ENCODE measurements around the gene BMPR1A.
A peak's percentile ranks its signal among the peaks of the same experiment; 100 is the strongest.

The BMPR1A gene

GRCh38 chr10:86757113-86757972, 924 bp downstream of the BMPR1A start:
- in situ Hi-C loops (cut with MboI; ENCODE audit: low pct_unique_long_range_greater_than_20kb, low sequenced_read_pairs), result no loop called here
- peak; percentile 57 for DNase-seq

GRCh38 chr10:86758189-86759072, 2.0 kb downstream of the BMPR1A start:
- in situ Hi-C loops (cut with MboI; ENCODE audit: low pct_unique_long_range_greater_than_20kb, low sequenced_read_pairs), result no loop called here
- DNase-seq, result peak; percentile 38

DNA sequence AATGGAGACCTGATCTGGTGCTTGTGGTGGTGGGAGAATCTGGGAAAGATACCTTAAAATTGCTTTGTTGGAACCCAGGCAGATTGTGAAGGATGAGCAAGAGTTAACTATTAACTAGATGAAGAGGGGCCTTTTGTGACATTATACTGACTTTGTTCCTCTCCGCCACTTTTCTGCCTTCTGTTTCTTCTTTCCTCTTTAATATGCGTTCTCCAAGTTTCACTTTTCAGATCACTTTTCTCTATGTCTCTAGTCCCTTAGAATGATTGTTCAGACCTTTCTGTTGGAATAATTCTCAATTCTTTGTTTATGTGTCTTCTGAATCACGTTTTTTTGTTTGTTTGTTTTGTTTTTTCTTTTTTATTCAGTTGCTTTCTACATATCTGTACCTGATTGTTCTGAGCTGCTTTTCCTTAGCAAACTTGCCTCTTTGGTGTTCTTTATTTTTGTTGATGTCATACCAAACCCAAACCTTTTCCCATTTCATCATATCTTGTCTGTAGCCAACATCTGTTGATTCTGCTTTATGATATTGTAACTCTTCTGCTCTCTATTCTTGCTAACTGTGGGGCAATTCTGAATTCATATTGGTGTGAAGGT, 2.8 kb downstream of the BMPR1A start:
- in situ Hi-C loops (cut with MboI; ENCODE audit: low pct_unique_long_range_greater_than_20kb, low sequenced_read_pairs), result no loop called here
- DNase-seq, result peak; percentile 34

DNA sequence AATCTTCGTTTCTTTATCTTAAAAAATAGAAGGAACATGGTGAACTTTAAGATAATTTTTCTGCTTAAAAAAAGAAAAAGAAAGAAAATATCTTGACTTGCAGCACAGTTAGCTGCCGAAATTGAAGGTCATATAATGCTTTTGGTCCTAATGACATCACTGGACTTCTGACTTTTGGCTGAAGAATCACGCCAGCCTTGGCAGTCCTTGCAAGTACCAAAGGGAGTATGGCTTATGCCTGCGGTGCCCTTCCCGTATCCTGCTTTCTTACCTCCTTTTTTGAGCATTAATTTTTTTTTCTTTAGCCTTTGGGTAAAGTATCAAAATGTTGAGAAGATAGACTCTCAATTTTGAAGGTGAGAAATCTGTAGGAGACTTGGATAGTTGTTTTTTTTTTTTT, 7.0 kb downstream of the BMPR1A start:
- DNase-seq, result no peak
- in situ Hi-C loops (cut with MboI; ENCODE audit: low pct_unique_long_range_greater_than_20kb, low sequenced_read_pairs), result no loop called here

DNA sequence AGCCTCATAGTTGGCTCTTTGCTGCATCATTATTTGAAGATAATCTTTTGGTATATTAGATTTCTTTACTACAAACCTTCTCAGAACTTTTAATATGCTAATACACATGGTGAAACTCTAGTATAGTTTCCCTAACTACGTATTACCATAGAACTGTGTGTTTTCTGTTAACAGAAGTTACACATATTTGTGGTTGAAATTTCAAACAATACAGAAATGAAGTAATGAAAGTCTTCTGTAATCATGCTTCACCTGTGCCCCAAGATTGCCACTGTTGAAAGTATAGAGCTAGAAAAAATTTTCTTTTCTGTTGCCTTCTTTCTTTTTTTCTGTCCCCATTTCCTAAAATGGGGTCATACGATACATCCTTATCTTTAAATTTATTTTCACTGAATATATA, 9.1 kb downstream of the BMPR1A start:
- no peak for DNase-seq
- in situ Hi-C loops (cut with MboI; ENCODE audit: low pct_unique_long_range_greater_than_20kb, low sequenced_read_pairs), result no loop called here

DNA sequence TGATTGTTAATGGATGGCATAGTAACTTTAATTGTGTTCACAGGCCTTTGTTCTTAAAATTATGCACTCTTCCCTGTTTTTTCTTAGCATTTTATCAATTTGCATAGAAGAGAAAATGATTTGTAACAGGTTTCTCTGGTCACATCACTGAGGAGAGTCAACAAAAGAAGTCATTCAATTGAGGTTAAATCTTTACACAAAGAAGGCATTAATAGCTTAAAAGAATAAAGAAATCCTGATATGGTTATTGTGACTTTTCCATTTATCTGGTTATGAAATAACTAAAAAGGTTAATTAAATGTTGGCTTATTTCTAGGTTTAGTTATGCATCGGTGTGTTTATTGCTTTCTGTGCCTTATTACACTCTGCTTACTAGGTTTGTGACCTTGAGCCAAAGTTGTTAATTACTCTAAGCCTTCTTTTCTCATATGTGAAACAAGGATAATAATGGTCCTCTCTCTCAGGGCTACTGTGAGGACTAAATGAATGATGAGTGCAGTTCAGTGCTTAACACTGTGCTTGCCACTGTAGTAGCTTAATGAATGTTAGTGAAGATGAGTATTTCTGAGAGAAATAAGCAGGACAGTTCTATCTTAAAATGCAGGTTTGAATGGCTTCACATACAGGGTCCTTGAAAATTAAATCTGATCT, 12.1 kb downstream of the BMPR1A start:
- no peak for DNase-seq
- in situ Hi-C loops (cut with MboI; ENCODE audit: low pct_unique_long_range_greater_than_20kb, low sequenced_read_pairs), result no loop called here

GRCh38 chr10:86769991-86770390, 13.6 kb downstream of the BMPR1A start:
- in situ Hi-C loops (cut with MboI; ENCODE audit: low pct_unique_long_range_greater_than_20kb, low sequenced_read_pairs), result no loop called here
- DNase-seq, result no peak

DNA sequence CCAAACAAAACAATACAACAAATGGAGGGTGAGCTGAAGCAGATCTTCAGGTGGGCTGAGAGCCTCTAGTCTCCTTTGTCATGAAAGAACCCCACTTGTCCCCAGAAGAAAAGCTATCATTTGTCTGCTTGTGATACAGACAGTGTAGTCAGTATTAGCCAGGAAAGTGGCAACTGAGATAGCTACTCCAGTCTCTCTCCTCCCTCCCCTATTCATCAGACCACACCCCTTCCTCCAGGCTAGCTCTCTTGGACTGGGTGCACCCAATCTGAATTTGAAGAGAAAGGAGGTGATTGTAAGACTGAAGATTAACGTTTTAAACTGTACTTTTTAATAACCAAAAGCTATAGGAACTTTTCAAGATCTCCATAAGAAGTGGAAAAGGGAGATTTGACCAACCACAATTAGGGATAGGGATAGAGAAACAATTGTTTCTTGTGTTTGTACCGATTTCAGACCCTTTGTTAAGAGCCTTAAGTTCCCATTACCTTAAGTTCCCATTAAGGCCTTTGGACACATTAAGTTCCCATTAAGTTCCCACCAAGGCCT, 14.1 kb downstream of the BMPR1A start:
- DNase-seq, result no peak
- in situ Hi-C loops (cut with MboI; ENCODE audit: low pct_unique_long_range_greater_than_20kb, low sequenced_read_pairs), result no loop called here

DNA sequence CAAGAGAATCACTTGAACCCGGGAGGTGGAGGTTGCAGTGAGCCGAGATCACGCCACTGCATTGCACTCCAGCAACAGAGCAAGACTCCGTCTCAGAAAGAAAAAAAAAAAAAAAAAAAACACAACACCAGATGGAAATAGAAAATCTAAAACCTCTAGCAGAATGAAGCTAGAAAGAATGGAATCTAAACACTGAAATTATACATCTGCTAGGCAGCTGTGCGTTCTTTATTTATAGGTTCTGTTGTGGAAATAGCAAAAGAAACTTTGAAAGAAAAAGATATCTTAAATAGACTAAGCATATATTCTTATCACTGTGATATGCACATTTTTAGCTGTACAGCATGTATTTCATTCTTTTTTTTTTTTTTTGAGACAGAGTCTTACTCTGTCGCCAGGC, 17.1 kb downstream of the BMPR1A start:
- no peak for DNase-seq
- in situ Hi-C loops (cut with MboI; ENCODE audit: low pct_unique_long_range_greater_than_20kb, low sequenced_read_pairs), result no loop called here

DNA sequence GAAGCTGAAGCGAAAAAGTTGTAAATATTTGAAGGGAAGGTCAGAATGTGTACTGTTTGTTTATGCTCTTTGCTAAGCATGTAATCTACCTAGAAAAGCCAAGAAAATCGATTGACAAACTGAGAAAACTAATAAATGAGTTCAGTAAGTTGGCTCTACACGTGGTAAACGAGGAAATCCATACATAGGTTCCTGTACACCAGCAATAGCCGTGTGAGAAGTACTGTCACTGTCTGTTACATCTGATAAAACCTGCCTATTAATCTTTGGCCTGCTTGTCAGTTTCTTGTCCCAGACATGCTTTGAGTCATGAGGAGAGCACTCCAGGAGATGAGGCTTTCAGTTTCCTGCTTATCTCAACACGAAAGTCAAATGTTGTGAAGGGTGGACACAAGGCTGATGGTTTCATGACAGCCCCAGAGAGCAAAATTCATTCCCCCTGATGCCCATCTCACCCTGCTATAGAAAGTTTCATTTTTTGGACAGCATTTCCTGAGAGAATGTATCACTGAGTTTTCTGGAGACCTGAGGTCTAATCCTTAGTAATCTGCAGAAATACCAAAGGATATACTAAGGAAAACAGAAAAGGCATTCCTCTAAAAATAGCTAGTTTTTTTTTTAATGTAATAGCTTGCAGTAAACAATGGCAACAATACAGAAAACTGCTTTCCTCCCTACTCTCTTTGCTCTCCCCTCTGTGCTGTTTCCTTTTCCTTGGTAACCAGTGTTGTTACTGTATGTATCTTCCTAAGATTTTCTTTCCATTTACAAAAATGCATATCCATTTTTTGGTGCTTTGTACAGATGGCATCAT, 18.8 kb downstream of the BMPR1A start:
- in situ Hi-C loops (cut with MboI; ENCODE audit: low pct_unique_long_range_greater_than_20kb, low sequenced_read_pairs), result no loop called here
- peak; percentile 42 for DNase-seq

GRCh38 chr10:86775870-86776180, 19.4 kb downstream of the BMPR1A start:
- in situ Hi-C loops (cut with MboI; ENCODE audit: low pct_unique_long_range_greater_than_20kb, low sequenced_read_pairs), result no loop called here
- DNase-seq, result no peak

GRCh38 chr10:86779220-86780017, 23.0 kb downstream of the BMPR1A start:
- DNase-seq, result no peak
- in situ Hi-C loops (cut with MboI; ENCODE audit: low pct_unique_long_range_greater_than_20kb, low sequenced_read_pairs), result no loop called here

GRCh38 chr10:86782701-86783418, 26.4 kb downstream of the BMPR1A start:
- DNase-seq, result no peak
- in situ Hi-C loops (cut with MboI; ENCODE audit: low pct_unique_long_range_greater_than_20kb, low sequenced_read_pairs), result no loop called here

DNA sequence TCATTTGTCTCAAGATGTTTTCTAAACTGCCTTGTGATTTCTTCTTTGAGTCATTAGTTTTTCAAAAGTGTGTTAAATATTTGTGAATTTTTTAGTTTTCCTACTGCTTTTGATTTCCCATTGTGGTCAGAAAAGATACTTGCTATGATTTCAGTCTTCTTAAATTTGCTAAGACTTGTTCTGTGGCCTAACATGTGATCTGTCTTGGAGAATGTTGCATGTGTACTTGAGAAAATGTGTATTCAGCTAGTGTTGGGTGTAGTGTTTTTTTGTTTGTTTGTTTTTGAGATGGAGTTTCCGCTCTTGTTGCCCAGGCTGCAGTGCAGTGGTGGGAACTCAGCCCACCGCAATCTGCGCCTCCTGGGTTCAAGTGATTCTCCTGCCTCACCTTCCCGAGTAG, 28.6 kb downstream of the BMPR1A start:
- in situ Hi-C loops (cut with MboI; ENCODE audit: low pct_unique_long_range_greater_than_20kb, low sequenced_read_pairs), result no loop called here
- no peak for DNase-seq

DNA sequence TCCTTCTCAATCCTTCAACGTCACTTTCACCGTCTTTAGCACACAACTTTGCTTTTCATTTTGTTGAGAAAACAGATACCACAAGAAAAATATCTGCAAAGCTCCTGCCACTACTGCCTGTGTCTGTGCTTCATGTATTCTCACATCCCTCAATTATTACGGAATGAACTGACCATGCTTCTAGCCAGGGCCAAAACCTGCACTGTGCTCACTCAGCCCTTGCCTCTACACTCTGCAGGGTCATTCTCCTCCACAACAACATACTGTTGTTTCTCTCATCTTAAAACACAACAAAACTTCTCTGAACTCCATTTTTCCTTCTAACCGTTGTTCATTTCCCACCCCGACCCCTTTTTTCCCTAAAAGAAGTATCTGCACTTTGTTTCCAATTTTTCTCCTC, 29.5 kb downstream of the BMPR1A start:
- DNase-seq, result no peak
- in situ Hi-C loops (cut with MboI; ENCODE audit: low pct_unique_long_range_greater_than_20kb, low sequenced_read_pairs), result no loop called here

- in situ Hi-C loops (cut with MboI; ENCODE audit: low pct_unique_long_range_greater_than_20kb, low sequenced_read_pairs), result no loop called here
- DNase-seq, result no peak
Measured at GRCh38 chr10:86786368-86786767, 29.9 kb downstream of the BMPR1A start.

GRCh38 chr10:86790394-86790793, 34.0 kb downstream of the BMPR1A start:
- in situ Hi-C loops (cut with MboI; ENCODE audit: low pct_unique_long_range_greater_than_20kb, low sequenced_read_pairs), result no loop called here

More at GRCh38 chr10:86790394-86790793, 34.0 kb downstream of the BMPR1A start:
- no peak for DNase-seq
